NT2/D1 (cell line): Measurements from ENCODE around the gene OR8B2.
"Not testable (repeated sequence)": the region's sequence is repeated elsewhere in the genome, so short reads cannot be mapped to it uniquely, and the experiment has no call there.

Source experiments
- DNase-seq: peaks from one replicate; pipeline ENCODE4 v3.0.0-alpha.2; 2011; ENCODE audit warnings: low read depth, low spot score
- H3K27me3 ChIP-seq: 2 replicates; pipeline ENCODE4 v1.6.0; 2011; ENCODE audit warnings: mild to moderate bottlenecking; ENCODE audit not compliant: insufficient read length, insufficient read depth
- H3K36me3 ChIP-seq: 2 replicates; pipeline ENCODE4 v1.6.1; 2011; ENCODE audit warnings: mild to moderate bottlenecking, low read length, mixed read lengths; ENCODE audit not compliant: insufficient read depth, insufficient read length
- H3K4me1 ChIP-seq: 2 replicates; pipeline ENCODE4 v1.5.1; 2011; ENCODE audit not compliant: insufficient read depth, insufficient read length
- H3K4me3 ChIP-seq: 2 replicates; pipeline ENCODE4 v1.5.1; 2011; ENCODE audit warnings: low read depth; ENCODE audit not compliant: insufficient read length
- H3K9ac ChIP-seq: 2 replicates; pipeline ENCODE4 v1.6.0; 2011; ENCODE audit warnings: low read depth; ENCODE audit not compliant: insufficient read length
- H3K9me3 ChIP-seq: 2 replicates; pipeline ENCODE4 v1.5.1; 2011; ENCODE audit warnings: mild to moderate bottlenecking, low read length; ENCODE audit not compliant: insufficient read depth
- SUZ12 ChIP-seq: IDR thresholded peaks from 2 replicates; pipeline ENCODE4 v1.6.1; 2011; ENCODE audit not compliant: insufficient read length, insufficient read depth; ENCODE audit errors: extremely low read depth
- YY1 ChIP-seq: IDR thresholded peaks from 2 replicates; pipeline ENCODE4 v1.6.1; 2011; ENCODE audit not compliant: insufficient read length, insufficient read depth
- ZNF274 ChIP-seq: IDR thresholded peaks from 2 replicates; pipeline ENCODE4 v1.6.1; 2011; ENCODE audit warnings: mild to moderate bottlenecking, low read depth, low read length

The OR8B2 gene

GRCh38 chr11:124402326-124402922 lies 18.1 kb upstream of the OR8B2 start:
- Histone ChIP-seq H3K27me3 (no peaks in the 10 kb centered on the region), H3K36me3 (no peaks in the 10 kb centered on the region), H3K9me3 (peaks cover 6% of the 10 kb centered on the region; the same call in 1 of the 2 replicates), H3K9ac (no peak overlapping the region), H3K4me3 (no peak overlapping the region), H3K4me1 (no peaks in the 10 kb centered on the region)
- TF ChIP-seq ZNF274 (no peak), YY1 (no peak), SUZ12 (no peak)
- peak; percentile 49 for DNase-seq

- H3K4me3 ChIP-seq, result no peak within 1 kb of the TSS
- H3K27me3 ChIP-seq, result no peaks in the 10 kb centered on the region
- H3K4me1 ChIP-seq, result no peaks in the 10 kb centered on the region
- H3K9ac ChIP-seq, result no peak within 1 kb of the TSS
- no peaks in the 10 kb centered on the region for H3K9me3 ChIP-seq
- H3K36me3 ChIP-seq, result no peaks in the 10 kb centered on the region
- no peak for DNase-seq
- TF ChIP-seq ZNF274 (no peak), YY1 (no peak), SUZ12 (no peak)
Observed at GRCh38 chr11:124398924-124399323, 14.6 kb upstream of the OR8B2 start, which contains the start of gene OR8B3. OR8B3 (minus strand) TSS chr11:124399024; CDS start chr11:124397351, 1,673 bp downstream.

- not testable (repeated sequence) for H3K9ac ChIP-seq, H3K36me3 ChIP-seq, H3K27me3 ChIP-seq, H3K9me3 ChIP-seq, H3K4me3 ChIP-seq, H3K4me1 ChIP-seq, DNase-seq
Observed at GRCh38 chr11:124396847-124397246, 12.5 kb upstream of the OR8B2 start.

GRCh38 chr11:124394408-124394807 lies 10.1 kb upstream of the OR8B2 start:
- DNase-seq, result no peak

GRCh38 chr11:124382857-124383256 lies 1.4 kb downstream of the OR8B2 start:
- not testable (repeated sequence) for DNase-seq, H3K36me3 ChIP-seq, H3K27me3 ChIP-seq, H3K4me1 ChIP-seq, H3K4me3 ChIP-seq, H3K9ac ChIP-seq, H3K9me3 ChIP-seq

More at GRCh38 chr11:124394408-124394807, 10.1 kb upstream of the OR8B2 start:
- no peak overlapping the region for H3K4me3 ChIP-seq
- H3K27me3 ChIP-seq, result no peaks in the 10 kb centered on the region
- H3K36me3 ChIP-seq, result no peaks in the 10 kb centered on the region
- no peaks in the 10 kb centered on the region for H3K4me1 ChIP-seq
- H3K9me3 ChIP-seq, result no peaks in the 10 kb centered on the region
- no peak overlapping the region for H3K9ac ChIP-seq
- no peak for TF ChIP-seq ZNF274
- no peak for TF ChIP-seq SUZ12
- TF ChIP-seq YY1, result no peak

- no peaks in the 10 kb centered on the region for H3K27me3 ChIP-seq
- H3K9ac ChIP-seq, result no peak overlapping the region
- TF ChIP-seq ZNF274 (no peak), SUZ12 (no peak), YY1 (no peak)
- H3K9me3 ChIP-seq, result no peaks in the 10 kb centered on the region
- no peaks in the 10 kb centered on the region for H3K4me1 ChIP-seq
- no peak overlapping the region for H3K4me3 ChIP-seq
- H3K36me3 ChIP-seq, result no peaks in the 10 kb centered on the region
- no peak for DNase-seq
Observed at GRCh38 chr11:124380585-124380984, 3.7 kb downstream of the OR8B2 start.

- TF ChIP-seq SUZ12, result no peak
- no peak for TF ChIP-seq ZNF274
- no peak for TF ChIP-seq YY1
- no peak overlapping the region for H3K4me3 ChIP-seq
- no peaks in the 10 kb centered on the region for H3K36me3 ChIP-seq
- DNase-seq, result no peak
- H3K27me3 ChIP-seq, result no peaks in the 10 kb centered on the region
- H3K9ac ChIP-seq, result no peak overlapping the region
- H3K4me1 ChIP-seq, result no peaks in the 10 kb centered on the region
- 0 out of 2 replicates have a peak, but pooled peaks cover 3% of the 10 kb centered on the region for H3K9me3 ChIP-seq
Observed at GRCh38 chr11:124376280-124376679, 8.0 kb downstream of the OR8B2 start.

- DNase-seq, result no peak
- Histone ChIP-seq H3K9me3 (no peaks in the 10 kb centered on the region), H3K9ac (no peak overlapping the region), H3K4me1 (no peaks in the 10 kb centered on the region), H3K27me3 (no peaks in the 10 kb centered on the region), H3K36me3 (no peaks in the 10 kb centered on the region), H3K4me3 (no peak overlapping the region)
- TF ChIP-seq SUZ12 (no peak), YY1 (no peak), ZNF274 (no peak)
Observed at GRCh38 chr11:124359566-124359965, 24.7 kb downstream of the OR8B2 start.
